ENCODE data around the gene KCNMA1. TPM values are rescaled to one million over a fixed set of nuclear protein-coding genes. Genes with fewer than 3 reads are reported as not detected.

KCNMA1 gene
- total and polyA plus RNA-seq, 9 of the 15 experiments (the other 6 are each of a cell fraction or from before 2014, with no cell fraction given) = 0.01 to 0.95 (median 0.15) TPM; not detected in 4

- in situ Hi-C loops (cut with MboI) = no loop called here
- ChIA-PET POLR2A (no interaction called here), CTCF (ENCODE audit: low intra/inter-chr PET ratio) (no interaction called here)
- H3K4me3 ChIP-seq = no peak overlapping the region
- H3K36me3 ChIP-seq (ENCODE audit: control insufficient read depth, insufficient read depth, low read length) = no peaks in the 10 kb centered on the region
- no peaks in the 10 kb centered on the region for H3K9me1 ChIP-seq (ENCODE audit: control insufficient read depth, insufficient read depth, low read length)
- no TSS peak for BruUV-seq (replicated peaks)
- TF ChIP-seq FOXJ2 (tag; IDR thresholded peaks at IDR 0.05) = no peak
- TF ChIP-seq ZNF12 (CRISPR knock-in tag; IDR thresholded peaks at IDR 0.05) = no peak
- H2AFZ ChIP-seq (ENCODE audit: low read depth, low read length) = no peak overlapping the region
- no peak overlapping the region for H3K9ac ChIP-seq (ENCODE audit: insufficient read depth in 1 of 2, low read depth in 2 of 2, low read length in 2 of 2)
- no peaks in the 10 kb centered on the region for H3K4me1 ChIP-seq (replicated peaks in 1 of 2; ENCODE audit: control insufficient read depth in 2 of 2, insufficient read depth in 2 of 2, low read length in 2 of 2)
- H3K9me3 ChIP-seq (replicated peaks; ENCODE audit: control insufficient read depth, insufficient read depth, low read depth, low read length) = no peaks in the 10 kb centered on the region
- ATAC-seq = no peak
- H4K20me1 ChIP-seq (replicated peaks; ENCODE audit: control insufficient read depth, insufficient read depth, low read length) = no peaks in the 10 kb centered on the region; the same call in 1 of the 2 replicates
- H3K4me2 ChIP-seq (ENCODE audit: insufficient read depth, low read length) = no peak overlapping the region
- DNase-seq (ENCODE audit: extremely low read depth in 1 of 4, low spot score in 3 of 4) = no peak
- no peak overlapping the region for H3K27ac ChIP-seq (ENCODE audit: extremely low read depth, low read depth, low read length)
- no peak for FAIRE-seq
- intact Hi-C loops (cut with micrococcal nuclease) = no loop called here
- peaks cover 11 to 18% of the 10 kb centered on the region in 2 experiments; a peak in 3 of 5 replicates for H3K27me3 ChIP-seq (ENCODE audit: control insufficient read depth in 2 of 2, insufficient read depth in 2 of 2, low read length in 2 of 2)
- H3K79me2 ChIP-seq (ENCODE audit: control insufficient read depth, insufficient read depth, low read length) = no peaks in the 10 kb centered on the region
- 1% methylated on average over 4 of the region's 4 CpGs for WGBS (ENCODE audit: insufficient coverage, low coverage, missing lambda C conversion rate)
Observed at GRCh38 chr10:77622889-77623291, 14.7 kb downstream of the KCNMA1 start.

- Histone ChIP-seq H3K4me2 (ENCODE audit: insufficient read depth, low read length) (no peak overlapping the region), H3K4me3 (no peak overlapping the region), H3K9me3 (replicated peaks; ENCODE audit: control insufficient read depth, insufficient read depth, low read depth, low read length) (no peaks in the 10 kb centered on the region), H3K27ac (ENCODE audit: extremely low read depth, low read depth, low read length) (no peak overlapping the region), H3K79me2 (ENCODE audit: control insufficient read depth, insufficient read depth, low read length) (no peaks in the 10 kb centered on the region), H2AFZ (ENCODE audit: low read depth, low read length) (no peak overlapping the region), H4K20me1 (replicated peaks; ENCODE audit: control insufficient read depth, insufficient read depth, low read length) (no peaks in the 10 kb centered on the region), H3K36me3 (ENCODE audit: control insufficient read depth, insufficient read depth, low read length) (no peaks in the 10 kb centered on the region), H3K9me1 (ENCODE audit: control insufficient read depth, insufficient read depth, low read length) (no peaks in the 10 kb centered on the region), H3K27me3 (ENCODE audit: control insufficient read depth in 2 of 2, insufficient read depth in 2 of 2, low read length in 2 of 2) (peaks cover 11 to 12% of the 10 kb centered on the region in 2 experiments; a peak in 3 of 5 replicates), H3K4me1 (replicated peaks in 1 of 2; ENCODE audit: control insufficient read depth in 2 of 2, insufficient read depth in 2 of 2, low read length in 2 of 2) (no peaks in the 10 kb centered on the region), H3K9ac (ENCODE audit: insufficient read depth in 1 of 2, low read depth in 2 of 2, low read length in 2 of 2) (no peak overlapping the region)
- WGBS (ENCODE audit: insufficient coverage, low coverage, missing lambda C conversion rate) = 1% methylated on average over 6 of the region's 6 CpGs
- ChIA-PET POLR2A (no interaction called here), CTCF (ENCODE audit: low intra/inter-chr PET ratio) (no interaction called here)
- FAIRE-seq (no peak), DNase-seq (ENCODE audit: extremely low read depth in 1 of 4, low spot score in 3 of 4) (no peak), ATAC-seq (no peak)
- in situ Hi-C loops (cut with MboI) = no loop called here
- BruUV-seq (replicated peaks) = no TSS peak
- intact Hi-C loops (cut with micrococcal nuclease) = no loop called here
- TF ChIP-seq CCNT2 (IDR thresholded peaks at IDR 0.05; ENCODE audit: borderline replicate concordance, extremely low read depth, insufficient read length, low read depth, low read length) (no peak), MCM2 (IDR thresholded peaks at IDR 0.05; ENCODE audit: low read depth) (no peak), ZNF253 (CRISPR knock-in tag; conservative IDR thresholded peaks at IDR 0.05) (no peak), RBM22 (IDR thresholded peaks at IDR 0.05; ENCODE audit: low read depth, low read length, poor library complexity, severe bottlenecking) (no peak), NCOA6 (IDR thresholded peaks at IDR 0.05) (no peak), ZBED1 (IDR thresholded peaks at IDR 0.05) (no peak), SNRNP70 (optimal IDR thresholded peaks at IDR 0.05; ENCODE audit: low read depth, low read length) (no peak), E2F4 (CRISPR knock-in tag; IDR thresholded peaks at IDR 0.05; ENCODE audit: low read depth) (no peak), GATA2 (CRISPR knock-in tag; IDR thresholded peaks at IDR 0.05) (no peak), DPF2 (IDR thresholded peaks at IDR 0.05) (no peak), ZBTB33 (CRISPR knock-in tag; IDR thresholded peaks at IDR 0.05) (no peak), DDX20 (tag; IDR thresholded peaks at IDR 0.05; ENCODE audit: low read depth) (no peak), PYGO2 (tag; IDR thresholded peaks at IDR 0.05) (no peak), ESRRB (CRISPR knock-in tag; IDR thresholded peaks at IDR 0.05; ENCODE audit: borderline replicate concordance) (no peak)
Observed at GRCh38 chr10:77620731-77621130, 16.9 kb downstream of the KCNMA1 start.
